ENCODE data around the gene OOSP2. TPM values are rescaled to one million over a fixed set of nuclear protein-coding genes. Genes with fewer than 3 reads are reported as not detected.

Gene OOSP2
- total RNA-seq, 2 donors from 2014 or later: 16.0 TPM; not detected in 1

DNA sequence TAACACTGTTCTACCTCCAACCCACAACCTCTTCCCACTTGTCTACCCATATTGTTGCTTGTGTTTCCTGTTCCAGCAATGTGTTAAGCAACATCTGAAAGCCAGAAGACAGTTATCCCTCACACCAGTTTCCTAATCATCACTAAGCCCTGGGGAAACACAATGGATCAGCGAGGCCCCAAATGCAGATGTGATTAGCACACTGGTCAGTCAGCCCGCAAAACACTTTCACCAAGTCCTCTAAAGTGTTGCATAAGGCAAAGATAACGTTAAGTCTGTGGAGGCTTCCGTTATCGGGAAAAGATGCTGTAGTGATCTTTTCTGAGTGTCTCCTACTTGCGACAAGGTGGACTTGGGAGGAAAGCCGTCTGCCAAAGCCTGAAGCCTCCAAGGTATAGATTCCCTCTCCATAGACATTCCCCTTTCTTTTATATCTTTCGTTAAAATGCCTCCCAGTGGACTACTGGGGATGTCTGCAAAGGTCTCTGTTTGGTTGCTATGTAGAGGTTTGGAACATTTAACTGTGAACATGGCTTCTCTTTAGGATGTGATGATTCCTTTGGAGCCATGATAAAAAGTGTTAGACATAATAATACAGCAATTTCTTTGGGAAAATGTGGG lies 16.2 kb downstream of the OOSP2 start, which contains the start of gene MS4A3:
Gene MS4A3, plus strand, starts transcription at position 317 of the 621 bp plus-strand sequence. CDS start 4,496 bp downstream, outside the sequence.
- Histone ChIP-seq H3K4me3 (no peak within 1 kb of the TSS), H3K36me3 (no peaks in the 10 kb centered on the region), H3K4me1 (replicated peaks) (no peaks in the 10 kb centered on the region), H3K27me3 (replicated peaks; ENCODE audit: insufficient read depth) (peaks cover 3% of the 10 kb centered on the region), H3K9me3 (no peaks in the 10 kb centered on the region), H3K27ac (no peak within 1 kb of the TSS)
- TF ChIP-seq POLR2A (IDR thresholded peaks at IDR 0.05) (no peak), POLR2AphosphoS5 (IDR thresholded peaks at IDR 0.05) (no peak)
- TF ChIP-seq, protein P1, sequence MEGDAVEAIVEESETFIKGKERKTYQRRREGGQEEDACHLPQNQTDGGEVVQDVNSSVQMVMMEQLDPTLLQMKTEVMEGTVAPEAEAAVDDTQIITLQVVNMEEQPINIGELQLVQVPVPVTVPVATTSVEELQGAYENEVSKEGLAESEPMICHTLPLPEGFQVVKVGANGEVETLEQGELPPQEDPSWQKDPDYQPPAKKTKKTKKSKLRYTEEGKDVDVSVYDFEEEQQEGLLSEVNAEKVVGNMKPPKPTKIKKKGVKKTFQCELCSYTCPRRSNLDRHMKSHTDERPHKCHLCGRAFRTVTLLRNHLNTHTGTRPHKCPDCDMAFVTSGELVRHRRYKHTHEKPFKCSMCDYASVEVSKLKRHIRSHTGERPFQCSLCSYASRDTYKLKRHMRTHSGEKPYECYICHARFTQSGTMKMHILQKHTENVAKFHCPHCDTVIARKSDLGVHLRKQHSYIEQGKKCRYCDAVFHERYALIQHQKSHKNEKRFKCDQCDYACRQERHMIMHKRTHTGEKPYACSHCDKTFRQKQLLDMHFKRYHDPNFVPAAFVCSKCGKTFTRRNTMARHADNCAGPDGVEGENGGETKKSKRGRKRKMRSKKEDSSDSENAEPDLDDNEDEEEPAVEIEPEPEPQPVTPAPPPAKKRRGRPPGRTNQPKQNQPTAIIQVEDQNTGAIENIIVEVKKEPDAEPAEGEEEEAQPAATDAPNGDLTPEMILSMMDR (IDR thresholded peaks at IDR 0.05): no peak
- 72% methylated on average over 8 of the region's 8 CpGs for WGBS
- intact Hi-C loops (cut with DNase I): no loop called here
- DNase-seq (ENCODE audit: low spot score): no peak

DNA sequence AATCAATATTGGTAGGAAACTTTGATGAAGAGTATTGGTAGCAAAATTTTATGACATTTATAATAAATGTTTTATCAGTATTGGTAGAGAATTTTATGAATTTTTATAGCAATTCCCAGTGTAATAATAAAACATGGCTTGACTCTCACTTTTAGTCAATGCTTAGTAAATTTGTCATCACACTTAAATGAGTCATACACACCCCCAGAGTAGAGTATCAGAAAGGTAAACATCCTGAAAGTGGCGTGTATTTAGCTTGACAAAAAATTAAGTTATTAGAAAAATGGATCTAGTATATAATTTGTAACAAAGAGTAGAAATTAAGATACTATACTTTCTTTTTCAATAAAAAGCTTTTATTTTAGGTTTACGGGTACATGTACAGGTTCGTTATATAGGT lies 18.8 kb downstream of the OOSP2 start:
- Histone ChIP-seq H3K4me3 (no peak overlapping the region), H3K4me1 (replicated peaks) (no peaks in the 10 kb centered on the region), H3K27ac (no peak overlapping the region), H3K27me3 (replicated peaks; ENCODE audit: insufficient read depth) (peaks cover 3% of the 10 kb centered on the region), H3K9me3 (no peaks in the 10 kb centered on the region), H3K36me3 (no peaks in the 10 kb centered on the region)
- intact Hi-C loops (cut with DNase I): no loop called here
- TF ChIP-seq, protein P1 (IDR thresholded peaks at IDR 0.05): no peak
- TF ChIP-seq POLR2AphosphoS5 (IDR thresholded peaks at IDR 0.05) (no peak), POLR2A (IDR thresholded peaks at IDR 0.05) (no peak)
- 71% methylated on average over 3 of the region's 3 CpGs for WGBS
- no peak for DNase-seq (ENCODE audit: low spot score)

- DNase-seq (ENCODE audit: low spot score): no peak
- intact Hi-C loops (cut with DNase I): no loop called here
- H3K4me3 ChIP-seq: no peak overlapping the region
- peaks cover 3% of the 10 kb centered on the region for H3K27me3 ChIP-seq (replicated peaks; ENCODE audit: insufficient read depth)
- TF ChIP-seq POLR2AphosphoS5 (IDR thresholded peaks at IDR 0.05) (no peak), POLR2A (IDR thresholded peaks at IDR 0.05) (no peak)
- TF ChIP-seq, protein P1 (IDR thresholded peaks at IDR 0.05): no peak
- no peak overlapping the region for H3K27ac ChIP-seq
- 89% methylated on average over 4 of the region's 4 CpGs for WGBS
- H3K9me3 ChIP-seq: no peaks in the 10 kb centered on the region
- H3K36me3 ChIP-seq: no peaks in the 10 kb centered on the region
- H3K4me1 ChIP-seq (replicated peaks): no peaks in the 10 kb centered on the region
These were observed 19.5 kb downstream of the OOSP2 start for GRCh38 chr11:60059521-60060240.

GRCh38 chr11:60064111-60064510 lies 23.9 kb downstream of the OOSP2 start:
- intact Hi-C loops (cut with DNase I): no loop called here
- no peaks in the 10 kb centered on the region for H3K36me3 ChIP-seq

More at GRCh38 chr11:60064111-60064510, 23.9 kb downstream of the OOSP2 start:
- WGBS: 63% methylated on average over 1 of the region's 1 CpG
- TF ChIP-seq POLR2AphosphoS5 (IDR thresholded peaks at IDR 0.05) (no peak), POLR2A (IDR thresholded peaks at IDR 0.05) (no peak)
- TF ChIP-seq, protein P1 (IDR thresholded peaks at IDR 0.05): no peak
- Histone ChIP-seq H3K9me3 (no peaks in the 10 kb centered on the region), H3K27ac (no peak overlapping the region), H3K4me1 (replicated peaks) (no peaks in the 10 kb centered on the region), H3K27me3 (replicated peaks; ENCODE audit: insufficient read depth) (no peaks in the 10 kb centered on the region), H3K4me3 (no peak overlapping the region)
- DNase-seq (ENCODE audit: low spot score): no peak
